WTC11 (cell line): ENCODE data around the gene ISM1. TPM values are rescaled to one million over a fixed set of nuclear protein-coding genes. Genes with fewer than 3 reads are reported as not detected.
A peak's percentile ranks its signal among the peaks of the same experiment; 100 is the strongest.

Experiments
- ATAC-seq: fragments of 200-7000 bp; cut with Tn5 transposase; 2 replicates; pipeline ENCODE4 v1.10.0; 2021; ENCODE audit warnings: mild to moderate bottlenecking, moderate library complexity
- CTCF ChIA-PET: fragments of 300-600 bp; sonication (Branson Sonifier 250); formaldehyde crosslinking; loops from one replicate; lab custom pipeline; 2021; ENCODE audit warnings: antibody characterized with exemption; lab: Charles Lee
- POLR2A ChIA-PET: fragments of 350-600 bp; sonication (Branson Sonifier 250); formaldehyde crosslinking; loops from one replicate; lab custom pipeline; 2021; ENCODE audit warnings: antibody characterized with exemption; lab: Charles Lee
- DNase-seq: peaks from one replicate; pipeline ENCODE4 v3.0.0; 2021; ENCODE audit warnings: low spot score
- H3K27ac Mint-ChIP-seq: 2 replicates; pipeline ENCODE4 v1.8.0; 2021; ENCODE audit warnings: mixed read lengths
- H3K27me3 Mint-ChIP-seq: 2 replicates; pipeline ENCODE4 v1.8.0; 2021; ENCODE audit warnings: low read depth, mild to moderate bottlenecking, moderate library complexity, mixed read lengths
- H3K36me3 Mint-ChIP-seq: 2 replicates; pipeline ENCODE4 v1.8.0; 2021; ENCODE audit warnings: mixed read lengths
- H3K4me1 Mint-ChIP-seq: 2 replicates; pipeline ENCODE4 v1.8.0; 2022; ENCODE audit warnings: mixed read lengths
- H3K4me3 Mint-ChIP-seq: 2 replicates; pipeline ENCODE4 v1.8.0; 2021; ENCODE audit warnings: mild to moderate bottlenecking, moderate library complexity, mixed read lengths
- H3K9me3 Mint-ChIP-seq: 2 replicates; pipeline ENCODE4 v1.8.0; 2021; ENCODE audit warnings: mixed read lengths
- ATF6 ChIP-seq: sonication (generic); formaldehyde crosslinking; IDR thresholded peaks from 2 replicates; pipeline ENCODE4 v1.8.1; 2023; ENCODE audit warnings: mild to moderate bottlenecking, missing genetic modification reagents
- CBFB ChIP-seq: sonication (generic); formaldehyde crosslinking; IDR thresholded peaks from 2 replicates; pipeline ENCODE4 v1.8.1; 2022; ENCODE audit warnings: mild to moderate bottlenecking, low read depth, missing genetic modification reagents
- CREM ChIP-seq: sonication (generic); formaldehyde crosslinking; IDR thresholded peaks from 2 replicates; pipeline ENCODE4 v1.8.1; 2022; ENCODE audit warnings: mild to moderate bottlenecking, missing genetic modification reagents, moderate library complexity
- E2F4 ChIP-seq: sonication (generic); formaldehyde crosslinking; IDR thresholded peaks from 2 replicates; pipeline ENCODE4 v1.8.1; 2022; ENCODE audit warnings: low read depth, mild to moderate bottlenecking, moderate library complexity, missing genetic modification reagents, borderline replicate concordance
- ETV6 ChIP-seq: sonication (generic); formaldehyde crosslinking; IDR thresholded peaks from 2 replicates; pipeline ENCODE4 v1.8.1; 2022; ENCODE audit warnings: mild to moderate bottlenecking, missing genetic modification reagents
- FOXJ3 ChIP-seq: sonication (generic); formaldehyde crosslinking; IDR thresholded peaks from 2 replicates; pipeline ENCODE4 v1.9.0; 2021; ENCODE audit warnings: missing genetic modification reagents, mild to moderate bottlenecking, borderline replicate concordance
- FOXK1 ChIP-seq: sonication (generic); formaldehyde crosslinking; IDR thresholded peaks from 2 replicates; pipeline ENCODE4 v1.8.0; 2022; ENCODE audit warnings: mild to moderate bottlenecking, moderate library complexity, missing genetic modification reagents
- IRF2 ChIP-seq: sonication (generic); formaldehyde crosslinking; IDR thresholded peaks from 2 replicates; pipeline ENCODE4 v1.8.0; 2022; ENCODE audit warnings: low read depth, missing genetic modification reagents, borderline replicate concordance
- MAX ChIP-seq: sonication (generic); formaldehyde crosslinking; IDR thresholded peaks from 2 replicates; pipeline ENCODE4 v1.8.0; 2022; ENCODE audit warnings: mild to moderate bottlenecking, missing genetic modification reagents
- NFATC4 ChIP-seq: fragments of 250-450 bp; sonication (Bioruptor Pico); IDR thresholded peaks from 2 replicates; pipeline ENCODE4 v1.9.0; 2021; ENCODE audit warnings: mild to moderate bottlenecking
- NR1H2 ChIP-seq: sonication (generic); formaldehyde crosslinking; IDR thresholded peaks from 2 replicates; pipeline ENCODE4 v1.9.0; 2021; ENCODE audit warnings: mild to moderate bottlenecking, moderate library complexity, missing genetic modification reagents
- RORB ChIP-seq: fragments of 250-450 bp; sonication (Bioruptor Pico); IDR thresholded peaks from 2 replicates; pipeline ENCODE4 v1.9.0; 2021; ENCODE audit warnings: mild to moderate bottlenecking
- SOX15 ChIP-seq: fragments of 250-450 bp; sonication (Bioruptor Pico); IDR thresholded peaks from 2 replicates; pipeline ENCODE4 v1.9.0; 2021; ENCODE audit warnings: mild to moderate bottlenecking
- TEAD4 ChIP-seq: sonication (generic); formaldehyde crosslinking; IDR thresholded peaks from 2 replicates; pipeline ENCODE4 v1.8.0; 2022; ENCODE audit warnings: mild to moderate bottlenecking, missing genetic modification reagents
- ZBTB21 ChIP-seq: sonication (generic); formaldehyde crosslinking; IDR thresholded peaks from 2 replicates; pipeline ENCODE4 v1.8.1; 2023; ENCODE audit warnings: mild to moderate bottlenecking, missing genetic modification reagents, borderline replicate concordance
- total RNA-seq: library from RNA; stranded (reverse); gene quantifications from 3 replicates; pipeline ENCODE4 v1.2.3, GENCODE V29; 2021
- TF ChIP-seq, protein P1 (sequence below): sonication (generic); formaldehyde crosslinking; IDR thresholded peaks from 2 replicates; pipeline ENCODE4 v1.8.1; 2022; ENCODE audit warnings: mild to moderate bottlenecking, missing genetic modification reagents, moderate library complexity, borderline replicate concordance
- TF ChIP-seq, protein P2 (sequence below): sonication (generic); formaldehyde crosslinking; IDR thresholded peaks from 2 replicates; pipeline ENCODE4 v1.8.1; 2023; ENCODE audit warnings: mild to moderate bottlenecking, missing genetic modification reagents, moderate library complexity
- TF ChIP-seq, protein P3 (sequence below): sonication (generic); formaldehyde crosslinking; IDR thresholded peaks from 2 replicates; pipeline ENCODE4 v1.8.1; 2023; ENCODE audit warnings: mild to moderate bottlenecking, missing genetic modification reagents
- TF ChIP-seq, protein P4 (sequence below): sonication (generic); formaldehyde crosslinking; IDR thresholded peaks from 2 replicates; pipeline ENCODE4 v1.8.1; 2022; ENCODE audit warnings: missing genetic modification reagents, borderline replicate concordance

The ISM1 gene
- total RNA-seq, 1 experiment from 2014 or later: 0.52 TPM

DNA sequence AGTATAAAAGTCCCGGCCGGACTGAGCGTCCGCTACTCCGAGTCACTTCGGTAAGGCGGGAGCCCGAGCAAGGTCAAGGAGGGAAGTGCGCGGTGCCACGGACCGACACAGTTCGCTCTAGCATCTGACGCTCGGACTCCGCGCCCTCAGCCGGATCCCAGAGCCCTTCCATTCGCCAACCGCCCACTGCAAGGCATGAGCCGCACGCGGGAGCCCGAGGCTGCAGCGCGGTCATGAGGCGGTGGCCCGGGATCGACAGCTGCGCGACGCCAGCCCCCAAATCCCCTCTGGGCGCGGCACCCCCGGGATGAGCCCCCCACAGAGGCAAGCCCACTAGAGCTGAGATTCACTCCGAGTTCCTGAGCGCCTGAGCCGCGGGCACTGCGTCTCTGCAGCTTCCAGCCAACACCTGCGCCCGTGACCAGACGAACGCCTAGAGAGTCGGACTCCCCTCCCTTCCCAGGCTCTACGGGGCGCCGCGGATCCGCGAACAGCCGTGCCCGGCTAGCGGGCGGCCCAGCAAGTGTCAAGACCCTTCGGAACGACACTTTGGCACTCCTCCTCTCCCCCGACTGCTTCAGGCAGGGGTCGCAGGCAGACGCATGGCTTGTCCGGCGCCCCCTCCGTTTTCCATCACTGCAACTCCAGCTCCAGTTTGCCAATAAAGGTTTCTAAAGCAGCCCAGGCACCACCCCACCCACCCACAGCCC, 725 bp upstream of the ISM1 start (continued):
- no peak for TF ChIP-seq IRF2 (CRISPR knock-in tag)
- peak; percentile 95 for TF ChIP-seq ETV6 (CRISPR knock-in tag)
- peak; percentile 94 for TF ChIP-seq TEAD4 (CRISPR knock-in tag)
- peak; percentile 86 for TF ChIP-seq NR1H2 (CRISPR knock-in tag)
- TF ChIP-seq, all 79 proteins: peak for 40

GRCh38 chr20:13221313-13221672, 219 bp downstream of the ISM1 start:
- Mint-ChIP-seq H3K4me1 (peaks cover 14% of the 10 kb centered on the region), H3K27ac (no peak overlapping the region), H3K9me3 (peaks cover 3% of the 10 kb centered on the region), H3K4me3 (no peak overlapping the region), H3K36me3 (no peaks in the 10 kb centered on the region), H3K27me3 (peaks cover 71% of the 10 kb centered on the region)
- ATAC-seq (peak; percentile 5), DNase-seq (no peak)
- ChIA-PET POLR2A (no interaction called here), CTCF (interaction anchor here (0.6 to 1.8 kb wide), 5 partner anchors 41 to 252 kb away, joined by 3 to 6 read pairs (median 4); no protein-coding TSS in a partner anchor)
- TF ChIP-seq, protein P1, sequence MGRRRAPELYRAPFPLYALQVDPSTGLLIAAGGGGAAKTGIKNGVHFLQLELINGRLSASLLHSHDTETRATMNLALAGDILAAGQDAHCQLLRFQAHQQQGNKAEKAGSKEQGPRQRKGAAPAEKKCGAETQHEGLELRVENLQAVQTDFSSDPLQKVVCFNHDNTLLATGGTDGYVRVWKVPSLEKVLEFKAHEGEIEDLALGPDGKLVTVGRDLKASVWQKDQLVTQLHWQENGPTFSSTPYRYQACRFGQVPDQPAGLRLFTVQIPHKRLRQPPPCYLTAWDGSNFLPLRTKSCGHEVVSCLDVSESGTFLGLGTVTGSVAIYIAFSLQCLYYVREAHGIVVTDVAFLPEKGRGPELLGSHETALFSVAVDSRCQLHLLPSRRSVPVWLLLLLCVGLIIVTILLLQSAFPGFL (CRISPR knock-in tag): no peak
- TF ChIP-seq, protein P2, sequence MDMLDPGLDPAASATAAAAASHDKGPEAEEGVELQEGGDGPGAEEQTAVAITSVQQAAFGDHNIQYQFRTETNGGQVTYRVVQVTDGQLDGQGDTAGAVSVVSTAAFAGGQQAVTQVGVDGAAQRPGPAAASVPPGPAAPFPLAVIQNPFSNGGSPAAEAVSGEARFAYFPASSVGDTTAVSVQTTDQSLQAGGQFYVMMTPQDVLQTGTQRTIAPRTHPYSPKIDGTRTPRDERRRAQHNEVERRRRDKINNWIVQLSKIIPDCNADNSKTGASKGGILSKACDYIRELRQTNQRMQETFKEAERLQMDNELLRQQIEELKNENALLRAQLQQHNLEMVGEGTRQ (CRISPR knock-in tag): no peak
- TF ChIP-seq MAX: no peak
- no peak for TF ChIP-seq RORB (CRISPR knock-in tag)
- TF ChIP-seq CBFB (CRISPR knock-in tag): no peak
- no peak for TF ChIP-seq CREM (CRISPR knock-in tag)

- H3K4me1 Mint-ChIP-seq: peaks cover 14% of the 10 kb centered on the region
- H3K27me3 Mint-ChIP-seq: peaks cover 66% of the 10 kb centered on the region
- ATAC-seq: peak; percentile 61
- POLR2A ChIA-PET: no interaction called here
- H3K9me3 Mint-ChIP-seq: peaks cover 8% of the 10 kb centered on the region
- DNase-seq: peak; percentile 71
- no peak overlapping the region for H3K27ac Mint-ChIP-seq
- CTCF ChIA-PET: interaction anchor here (0.6 to 1.8 kb wide), 6 partner anchors 40 to 1830 kb away, joined by 3 to 6 read pairs (median 4); no protein-coding TSS in a partner anchor
- peak overlapping the region; percentile 82 for H3K4me3 Mint-ChIP-seq
- peaks cover 3% of the 10 kb centered on the region; the same call in 1 of the 2 replicates for H3K36me3 Mint-ChIP-seq
- TF ChIP-seq, protein P3, sequence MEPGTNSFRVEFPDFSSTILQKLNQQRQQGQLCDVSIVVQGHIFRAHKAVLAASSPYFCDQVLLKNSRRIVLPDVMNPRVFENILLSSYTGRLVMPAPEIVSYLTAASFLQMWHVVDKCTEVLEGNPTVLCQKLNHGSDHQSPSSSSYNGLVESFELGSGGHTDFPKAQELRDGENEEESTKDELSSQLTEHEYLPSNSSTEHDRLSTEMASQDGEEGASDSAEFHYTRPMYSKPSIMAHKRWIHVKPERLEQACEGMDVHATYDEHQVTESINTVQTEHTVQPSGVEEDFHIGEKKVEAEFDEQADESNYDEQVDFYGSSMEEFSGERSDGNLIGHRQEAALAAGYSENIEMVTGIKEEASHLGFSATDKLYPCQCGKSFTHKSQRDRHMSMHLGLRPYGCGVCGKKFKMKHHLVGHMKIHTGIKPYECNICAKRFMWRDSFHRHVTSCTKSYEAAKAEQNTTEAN (CRISPR knock-in tag): 0 out of 2 replicates have a peak, but pooled peaks have one; percentile 24
- TF ChIP-seq FOXK1 (CRISPR knock-in tag): peak; percentile 67; the same call in 1 of the 2 replicates
- 0 out of 2 replicates have a peak, but pooled peaks have one; percentile 13 for TF ChIP-seq E2F4 (CRISPR knock-in tag)
- TF ChIP-seq, protein P4, sequence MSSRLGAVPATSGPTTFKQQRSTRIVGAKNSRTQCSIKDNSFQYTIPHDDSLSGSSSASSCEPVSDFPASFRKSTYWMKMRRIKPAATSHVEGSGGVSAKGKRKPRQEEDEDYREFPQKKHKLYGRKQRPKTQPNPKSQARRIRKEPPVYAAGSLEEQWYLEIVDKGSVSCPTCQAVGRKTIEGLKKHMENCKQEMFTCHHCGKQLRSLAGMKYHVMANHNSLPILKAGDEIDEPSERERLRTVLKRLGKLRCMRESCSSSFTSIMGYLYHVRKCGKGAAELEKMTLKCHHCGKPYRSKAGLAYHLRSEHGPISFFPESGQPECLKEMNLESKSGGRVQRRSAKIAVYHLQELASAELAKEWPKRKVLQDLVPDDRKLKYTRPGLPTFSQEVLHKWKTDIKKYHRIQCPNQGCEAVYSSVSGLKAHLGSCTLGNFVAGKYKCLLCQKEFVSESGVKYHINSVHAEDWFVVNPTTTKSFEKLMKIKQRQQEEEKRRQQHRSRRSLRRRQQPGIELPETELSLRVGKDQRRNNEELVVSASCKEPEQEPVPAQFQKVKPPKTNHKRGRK: no peak
- TF ChIP-seq SOX15 (CRISPR knock-in tag): no peak
- no peak for TF ChIP-seq ATF6
- TF ChIP-seq FOXJ3 (CRISPR knock-in tag): no peak
- TF ChIP-seq TEAD4 (CRISPR knock-in tag): no peak
- TF ChIP-seq NFATC4 (CRISPR knock-in tag): no peak
- no peak for TF ChIP-seq ZBTB21
These were observed 722 bp downstream of the ISM1 start for GRCh38 chr20:13221673-13222318.
